H1 (cell line): ENCODE results near the gene COA1.

ENCODE experiments used
- ATF3 ChIP-seq: IDR thresholded peaks from 2 replicates; pipeline ENCODE4 v1.6.1; 2011; ENCODE audit warnings: low read depth, mild to moderate bottlenecking, low read length; ENCODE audit not compliant: insufficient read depth
- CHD7 ChIP-seq: fragments of 300-600 bp; sonication (generic); IDR thresholded peaks from 2 replicates; pipeline ENCODE4 v1.7.1; 2012; ENCODE audit warnings: low read length, moderate library complexity, mild to moderate bottlenecking, inconsistent platforms; ENCODE audit not compliant: insufficient replicate concordance
- CTCF ChIP-seq, 3 experiments: IDR thresholded peaks; 1 replicate in 2 of 3; 2 replicates in 1 of 3; pipeline versions ENCODE4 v1.5.1 to v1.6.1; 2011; ENCODE audit warnings: low read length in 3 of 3, mild to moderate bottlenecking in 3 of 3, inconsistent platforms in 2 of 3, low read depth in 1 of 3, moderate library complexity in 1 of 3; ENCODE audit not compliant: insufficient read depth in 1 of 3; ENCODE audit errors: control extremely low read depth in 1 of 3
- EZH2 ChIP-seq: fragments of 200-600 bp; sonication (generic); IDR thresholded peaks from 2 replicates; pipeline ENCODE4 v1.7.1; 2012; ENCODE audit warnings: low read depth, mild to moderate bottlenecking, moderate library complexity, low read length, inconsistent platforms; ENCODE audit not compliant: severe bottlenecking
- GABPA ChIP-seq: IDR thresholded peaks from 2 replicates; pipeline ENCODE4 v1.6.1; 2011; ENCODE audit warnings: mild to moderate bottlenecking, low read length, moderate library complexity, borderline replicate concordance; ENCODE audit not compliant: insufficient read depth
- HDAC2 ChIP-seq, 2 experiments: fragments of 300-600 bp in 1 of 2; sonication (generic) in 1 of 2; IDR thresholded peaks; 2 replicates each; pipeline ENCODE4 v1.6.1; 2011 to 2012; ENCODE audit warnings: low read depth in 2 of 2, low read length in 2 of 2, mild to moderate bottlenecking in 2 of 2, moderate library complexity in 2 of 2, borderline replicate concordance in 1 of 2, inconsistent platforms in 1 of 2
- JUN ChIP-seq: IDR thresholded peaks from 2 replicates; pipeline ENCODE4 v1.6.1; 2011; ENCODE audit warnings: low read depth, mild to moderate bottlenecking, improper control_type of control experiment, low read length
- MAX ChIP-seq: IDR thresholded peaks from 2 replicates; pipeline ENCODE4 v1.6.1; 2012; ENCODE audit warnings: inconsistent platforms
- POLR2A ChIP-seq, 2 experiments: IDR thresholded peaks; 1 replicate in 1 of 2; 2 replicates in 1 of 2; pipeline ENCODE4 v1.6.1; 2011; ENCODE audit warnings: low read depth in 2 of 2, low read length in 2 of 2, mild to moderate bottlenecking in 2 of 2; ENCODE audit errors: control extremely low read depth in 1 of 2
- POLR2AphosphoS5 ChIP-seq: IDR thresholded peaks from 2 replicates; pipeline ENCODE4 v1.6.1; 2011; ENCODE audit warnings: low read depth, low read length
- USF2 ChIP-seq: IDR thresholded peaks from 2 replicates; pipeline ENCODE4 v1.6.1; 2011; ENCODE audit warnings: low read length, improper control_type of control experiment

- TF ChIP-seq POLR2A (IDR thresholded peaks at IDR 0.05; ENCODE audit: control extremely low read depth in 1 of 2, low read depth in 2 of 2, low read length in 2 of 2) (no peak), EZH2 (no peak), JUN (no peak), USF2 (no peak), HDAC2 (IDR thresholded peaks at IDR 0.05; ENCODE audit: borderline replicate concordance in 1 of 2, low read depth in 2 of 2, low read length in 2 of 2) (no peak), CTCF (IDR thresholded peaks at IDR 0.05; ENCODE audit: control extremely low read depth in 1 of 3, insufficient read depth in 1 of 3, low read depth in 1 of 3, low read length in 3 of 3) (no peak), CHD7 (no peak), ATF3 (no peak), POLR2AphosphoS5 (no peak), MAX (no peak), GABPA (no peak)
Observed at GRCh38 chr7:43725251-43725650, 4.1 kb downstream of the COA1 start.
